Superior temporal gyrus (tissue), 1 donor: ENCODE data around the gene KRTAP6-3.

Source experiments
- DNase-seq: peaks from one replicate; pipeline ENCODE4 v3.0.0-alpha.2; 2016; ENCODE audit errors: extremely low spot score

KRTAP6-3 gene

DNA sequence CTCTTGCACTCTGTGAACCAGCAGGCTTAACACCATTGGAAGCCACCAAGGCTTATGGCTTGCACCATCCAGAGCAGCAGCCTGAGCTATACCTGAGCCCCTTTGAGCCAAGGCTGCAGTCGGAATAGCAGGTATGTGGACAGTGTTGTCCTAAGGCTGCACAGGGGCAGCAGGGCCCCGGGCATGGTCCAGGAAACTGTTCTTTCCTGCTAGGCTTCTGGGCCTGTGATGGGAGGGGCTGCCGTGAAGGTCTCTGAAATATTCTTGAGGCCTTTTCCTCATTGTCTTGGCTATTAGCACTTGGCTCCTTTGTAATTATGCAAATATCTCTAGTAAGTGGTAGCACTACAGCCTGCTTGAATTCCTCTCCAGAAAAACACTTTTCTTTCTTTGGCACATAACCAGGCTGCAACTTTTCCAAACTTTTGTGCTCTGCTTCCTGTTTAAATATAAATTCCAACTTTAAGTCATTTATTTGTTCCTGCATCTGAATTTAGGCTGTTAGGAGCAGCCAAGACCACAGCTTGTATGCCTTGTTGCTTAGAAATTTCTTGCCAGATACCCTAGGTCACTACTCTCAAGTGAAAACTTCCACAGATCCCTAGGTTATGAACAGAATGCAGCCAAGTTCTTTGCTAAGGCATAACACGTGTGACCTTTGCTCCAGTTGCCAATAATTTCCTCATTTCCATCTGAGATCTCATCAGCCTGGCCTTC, 33.4 kb downstream of the KRTAP6-3 start:
- DNase-seq = no peak

DNA sequence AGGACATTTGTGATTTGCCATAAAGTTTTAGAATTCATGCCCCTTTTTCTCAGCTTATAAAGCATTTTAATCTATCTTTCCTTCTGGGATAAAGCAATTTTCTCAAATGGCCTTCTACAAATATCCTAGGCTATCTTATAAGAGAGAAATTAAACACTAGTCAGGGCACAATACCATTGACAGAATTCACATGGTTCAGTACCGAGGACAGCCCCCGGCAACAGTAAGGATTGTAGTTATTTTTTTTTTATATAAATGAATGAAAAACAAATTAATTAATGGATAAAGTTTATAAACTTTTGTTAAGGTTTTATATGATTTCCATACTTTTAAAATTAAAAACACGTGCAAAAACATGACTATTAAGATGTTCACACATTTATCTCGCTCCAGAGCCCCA, 35.9 kb downstream of the KRTAP6-3 start:
- no peak for DNase-seq

DNA sequence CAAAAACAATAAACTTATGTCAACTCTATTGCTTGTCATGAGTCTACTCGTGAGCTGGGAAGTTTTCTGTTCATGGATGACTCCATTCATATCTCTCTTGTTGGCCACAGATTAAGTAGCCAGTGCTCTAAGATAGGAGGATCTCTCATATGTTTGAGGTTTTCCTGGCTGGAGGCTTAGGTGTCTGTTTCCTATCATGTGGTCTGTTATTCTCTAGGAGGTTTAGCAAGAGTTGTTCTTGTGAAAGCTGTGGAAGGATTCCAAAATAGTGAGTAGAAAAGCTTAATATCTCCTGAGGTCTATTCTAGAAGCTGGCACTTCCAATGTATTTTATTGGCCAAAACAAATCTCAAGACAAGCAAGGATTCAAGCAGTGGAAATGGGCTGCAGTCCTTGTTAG, 37.0 kb downstream of the KRTAP6-3 start:
- no peak for DNase-seq

DNA sequence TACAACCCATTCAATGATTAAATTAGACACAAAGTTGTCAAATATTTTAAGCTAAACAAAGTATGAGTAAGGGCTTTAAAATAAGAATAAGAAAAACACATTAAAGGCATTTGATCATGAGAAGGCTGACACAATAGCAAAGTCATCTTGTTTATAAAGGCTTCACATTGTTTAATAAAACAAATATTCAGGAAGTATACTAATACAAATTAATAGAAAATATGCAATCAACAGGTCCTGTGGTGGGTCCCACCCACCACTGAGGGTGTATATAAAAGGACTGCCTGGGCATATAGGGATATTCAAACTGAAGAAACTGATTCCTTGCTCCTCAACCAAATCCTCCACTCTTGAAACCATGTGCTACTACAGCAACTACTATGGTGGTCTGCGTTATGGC, 42.7 kb downstream of the KRTAP6-3 start, which contains the start of gene KRTAP20-2:
Gene KRTAP20-2, plus strand, starts transcription at position 301 of the 400 bp plus-strand sequence. Its CDS starts 58 bp downstream, at position 359.
- DNase-seq = no peak

DNA sequence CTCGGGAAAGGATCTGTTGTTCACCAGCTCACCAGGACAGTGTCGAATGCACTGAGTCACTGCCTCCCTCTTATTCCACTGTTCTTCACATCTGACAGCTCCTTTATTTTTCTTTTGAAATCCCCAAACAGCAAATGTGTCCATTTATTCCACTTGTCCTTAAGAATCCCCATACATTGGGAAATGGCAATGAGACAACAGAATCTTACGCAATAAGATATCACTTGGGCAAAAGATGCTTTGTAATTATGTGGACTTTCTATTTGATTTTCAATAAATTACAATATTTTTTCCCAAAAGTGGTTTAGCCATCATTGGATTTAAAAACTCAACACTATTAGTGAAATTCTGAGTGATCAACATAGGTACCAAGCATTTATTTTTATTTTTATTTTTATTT, 46.4 kb downstream of the KRTAP6-3 start:
- DNase-seq = no peak

DNA sequence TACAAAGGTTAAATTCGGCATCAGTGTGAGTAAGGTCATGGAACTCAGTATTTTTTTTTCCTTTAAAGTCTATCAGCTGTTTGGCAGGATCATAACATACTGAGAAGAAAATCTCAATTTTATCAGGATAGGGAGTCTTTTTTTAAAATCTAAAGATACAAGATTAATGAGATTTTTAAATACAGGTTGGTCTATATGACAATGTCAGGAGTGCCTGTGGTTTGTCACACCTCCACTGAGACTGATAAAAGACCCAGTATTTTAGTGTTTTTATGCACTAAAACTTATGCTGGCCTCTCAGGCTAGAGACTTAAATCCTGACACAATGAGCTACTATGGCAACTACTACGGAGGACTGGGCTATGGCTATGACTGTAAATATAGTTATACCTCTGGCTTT, 50.3 kb downstream of the KRTAP6-3 start, which contains the start of gene KRTAP20-3:
Gene KRTAP20-3, plus strand, starts transcription at position 301 of the 400 bp plus-strand sequence.
- no peak for DNase-seq
